CD14-positive monocyte (primary cell): ENCODE data around the gene FGF6. TPM values are rescaled to one million over a fixed set of nuclear protein-coding genes. Genes with fewer than 3 reads are reported as not detected.

ENCODE experiments used
- DNase-seq, 3 donors: peaks; one replicate each; pipeline ENCODE4 v3.0.0-alpha.2; 2011 to 2022
- H2AFZ ChIP-seq: 2 replicates; pipeline ENCODE4 v1.6.0; 2012; ENCODE audit warnings: mild to moderate bottlenecking, low read depth, low read length, inconsistent platforms; ENCODE audit not compliant: insufficient read depth, poor library complexity, severe bottlenecking
- H3K27ac ChIP-seq, 2 donors: 1 replicate in 1 of 2; 2 replicates in 1 of 2; pipeline ENCODE4 v1.5.1; 2012 to 2013; ENCODE audit warnings: low read length in 2 of 2, control low read depth in 1 of 2, inconsistent platforms in 1 of 2, low read depth in 1 of 2, mild to moderate bottlenecking in 1 of 2
- H3K27me3 ChIP-seq, 2 donors: one replicate each; pipeline versions ENCODE4 v1.6.0 to v1.6.1; 2011 to 2013; ENCODE audit warnings: low read length in 2 of 2; ENCODE audit not compliant: control insufficient read depth in 2 of 2, insufficient read depth in 2 of 2
- H3K36me3 ChIP-seq, 2 donors: replicated peaks in 1 of 2; 1 replicate in 1 of 2; 2 replicates in 1 of 2; pipeline versions ENCODE4 v1.5.1 to v1.6.1; 2012 to 2013; ENCODE audit warnings: low read length in 2 of 2, control low read depth in 1 of 2, inconsistent platforms in 1 of 2, mild to moderate bottlenecking in 1 of 2; ENCODE audit not compliant: insufficient read depth in 2 of 2, control insufficient read depth in 1 of 2
- H3K4me1 ChIP-seq, 2 donors: 1 replicate in 1 of 2; 2 replicates in 1 of 2; pipeline versions ENCODE4 v1.5.1 to v1.6.1; 2012 to 2013; ENCODE audit warnings: low read length in 2 of 2, control low read depth in 1 of 2, inconsistent platforms in 1 of 2, mild to moderate bottlenecking in 1 of 2, moderate library complexity in 1 of 2; ENCODE audit not compliant: insufficient read depth in 2 of 2, control insufficient read depth in 1 of 2
- H3K4me2 ChIP-seq: replicated peaks from 2 replicates; pipeline ENCODE3; 2012; ENCODE audit warnings: low read length, moderate library complexity, mild to moderate bottlenecking; ENCODE audit not compliant: poor library complexity, severe bottlenecking; ENCODE audit errors: extremely low read depth
- H3K4me3 ChIP-seq, 3 experiments: fragments of 200-600 bp in 1 of 3; sonication (generic) in 1 of 3; replicated peaks in 1 of 3; 1 replicate in 2 of 3; 2 replicates in 1 of 3; pipeline ENCODE4 v1.5.1; 2011 to 2013; ENCODE audit warnings: low read length in 3 of 3, mild to moderate bottlenecking in 3 of 3, control low read depth in 2 of 3, low read depth in 2 of 3, inconsistent platforms in 1 of 3, moderate library complexity in 1 of 3
- H3K79me2 ChIP-seq: 2 replicates; pipeline ENCODE4 v1.6.0; 2012; ENCODE audit warnings: mild to moderate bottlenecking, control low read depth, inconsistent platforms, low read length, moderate library complexity; ENCODE audit not compliant: insufficient read depth
- H3K9ac ChIP-seq: 2 replicates; pipeline ENCODE4 v1.6.0; 2017; ENCODE audit warnings: low read length, mild to moderate bottlenecking; ENCODE audit not compliant: insufficient read depth, poor library complexity, severe bottlenecking
- H3K9me3 ChIP-seq, 2 donors: replicated peaks in 1 of 2; 1 replicate in 1 of 2; 2 replicates in 1 of 2; pipeline versions ENCODE4 v1.5.1 to v1.6.1; 2012 to 2013; ENCODE audit warnings: low read length in 2 of 2, control low read depth in 1 of 2; ENCODE audit not compliant: control insufficient read depth in 1 of 2, insufficient read depth in 1 of 2
- H4K20me1 ChIP-seq: 2 replicates; pipeline ENCODE4 v1.6.0; 2012; ENCODE audit warnings: mild to moderate bottlenecking, low read length, control low read depth, moderate library complexity; ENCODE audit not compliant: insufficient read depth
- H3K27ac Mint-ChIP-seq, 7 donors: one replicate each; pipeline ENCODE4 v1.8.0; 2020; ENCODE audit warnings: mild to moderate bottlenecking in 7 of 7, mixed read lengths in 7 of 7, moderate library complexity in 6 of 7, inconsistent platforms in 2 of 7
- H3K27me3 Mint-ChIP-seq, 3 donors: one replicate each; pipeline ENCODE4 v1.8.0; 2021 to 2022; ENCODE audit warnings: low read depth in 3 of 3, mild to moderate bottlenecking in 3 of 3, mixed read lengths in 3 of 3, moderate library complexity in 3 of 3, inconsistent platforms in 1 of 3
- H3K36me3 Mint-ChIP-seq, 2 donors: one replicate each; pipeline ENCODE4 v1.8.0; 2020; ENCODE audit warnings: mixed read lengths in 2 of 2, inconsistent platforms in 1 of 2, mild to moderate bottlenecking in 1 of 2
- H3K4me1 Mint-ChIP-seq: one replicate; pipeline ENCODE4 v1.8.0; 2020; ENCODE audit warnings: mild to moderate bottlenecking, mixed read lengths
- H3K4me3 Mint-ChIP-seq, 2 donors: one replicate each; pipeline ENCODE4 v1.8.0; 2020; ENCODE audit warnings: mild to moderate bottlenecking in 2 of 2, mixed read lengths in 2 of 2, moderate library complexity in 1 of 2
- H3K9me3 Mint-ChIP-seq, 7 donors: one replicate each; pipeline ENCODE4 v1.8.0; 2020 to 2022; ENCODE audit warnings: mixed read lengths in 7 of 7, mild to moderate bottlenecking in 6 of 7, moderate library complexity in 6 of 7, inconsistent platforms in 2 of 7
- WGBS: methylation state at CpG from one replicate; pipeline ENCODE4 v1.1.5; 2013; ENCODE audit warnings: missing lambda C conversion rate; ENCODE audit not compliant: insufficient coverage; 5-methylcytosine and 5-hydroxymethylcytosine counted together
- intact Hi-C, 2 donors: fragments of 100-400 bp; cut with micrococcal nuclease; formaldehyde crosslinking; loops; one replicate each; pipeline versions ENCODE4 v1.15.0 to v1.15.1; 2023
- polyA minus RNA-seq: library from RNA; depleted of rRNA, polyadenylated mRNA; stranded (reverse); fragments of >200 nt; gene quantifications from 2 replicates; pipeline ENCODE4 v1.2.3, GENCODE V29; 2012
- polyA plus RNA-seq, 3 donors: library from polyadenylated mRNA; depleted of rRNA in 1 of 3; unstranded in 2 of 3; stranded (reverse) in 1 of 3; fragments of 300-500 nt in 2 of 3; fragments of >200 nt in 1 of 3; fragmentation: Illumina TruSeq in 2 of 3; gene quantifications; 1 replicate in 2 of 3; 2 replicates in 1 of 3; pipeline ENCODE4 v1.2.3, GENCODE V29; 2012 to 2021
- total RNA-seq, 12 experiments: library from RNA in 1 of 12; stranded (reverse) in 1 of 12; fragments of 120-200 nt in 1 of 12; gene quantifications; one replicate each; pipeline ENCODE4 v1.2.4 and lab custom pipeline; 2013 to 2026; ENCODE audit warnings: mixed read lengths in 6 of 12, inconsistent platforms in 1 of 12
- TF ChIP-seq, protein P1 (sequence below): fragments of 200-600 bp; IDR thresholded peaks from one replicate; pipeline ENCODE4 v1.8.0; 2022; ENCODE audit warnings: antibody characterized with exemption, mild to moderate bottlenecking

Gene FGF6, protein sequence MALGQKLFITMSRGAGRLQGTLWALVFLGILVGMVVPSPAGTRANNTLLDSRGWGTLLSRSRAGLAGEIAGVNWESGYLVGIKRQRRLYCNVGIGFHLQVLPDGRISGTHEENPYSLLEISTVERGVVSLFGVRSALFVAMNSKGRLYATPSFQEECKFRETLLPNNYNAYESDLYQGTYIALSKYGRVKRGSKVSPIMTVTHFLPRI
- total RNA-seq (2013), result not detected
- polyA plus RNA-seq (not detected), polyA minus RNA-seq (not detected in 2 replicates), total RNA-seq (lab: John Stamatoyannopoulos, UW) (0 to 0.45 (median 0) reads per million in 11 experiments)

DNA sequence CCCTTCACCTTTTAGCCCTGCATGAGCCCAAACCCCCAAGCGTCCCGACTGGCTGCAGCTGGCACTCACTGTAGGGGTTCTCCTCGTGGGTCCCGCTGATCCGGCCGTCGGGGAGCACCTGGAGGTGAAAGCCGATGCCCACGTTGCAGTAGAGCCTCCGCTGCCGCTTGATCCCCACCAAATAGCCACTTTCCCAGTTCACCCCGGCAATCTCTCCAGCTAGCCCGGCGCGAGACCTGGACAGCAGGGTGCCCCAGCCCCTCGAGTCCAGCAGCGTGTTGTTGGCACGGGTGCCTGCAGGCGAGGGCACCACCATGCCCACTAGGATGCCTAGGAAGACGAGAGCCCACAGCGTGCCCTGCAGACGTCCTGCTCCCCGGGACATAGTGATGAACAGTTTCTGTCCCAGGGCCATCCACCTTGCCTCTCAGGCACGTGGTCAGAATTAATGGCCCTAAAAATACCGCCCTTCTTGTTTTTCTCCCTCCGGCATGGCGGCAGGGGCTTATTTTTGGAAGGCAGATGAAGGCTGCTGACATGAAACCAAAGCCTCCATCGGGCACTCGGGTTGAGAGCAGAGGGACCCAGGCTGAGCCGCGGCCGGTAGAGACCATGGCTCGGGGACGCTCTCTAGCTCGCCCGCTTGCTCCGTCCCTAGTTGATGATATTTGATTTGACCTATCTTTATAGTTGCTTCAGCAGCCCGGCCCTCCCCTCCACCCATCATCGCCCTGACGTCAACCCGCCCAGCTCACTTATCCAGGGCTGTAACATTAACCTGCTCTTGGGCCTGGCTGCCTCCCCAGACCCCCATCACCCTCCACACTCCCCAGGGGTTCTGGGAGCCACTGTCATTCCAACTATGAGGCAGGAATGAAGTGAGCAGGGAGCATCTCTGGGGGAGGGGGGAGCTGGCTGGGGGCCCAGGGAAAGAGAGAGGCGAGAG, at the start of gene FGF6:
FGF6 (minus strand) TSS at position 660 of the 946 bp plus-strand sequence; CDS start at position 415, 245 bp downstream.
- H3K27me3 Mint-ChIP-seq, result peaks cover 14 to 23% (median 22%) of the 10 kb centered on the region in 3 donors
- peaks cover 0 to 2% of the 10 kb centered on the region in 2 donors for H3K36me3 Mint-ChIP-seq
- no peak within 1 kb of the TSS for H3K4me3 Mint-ChIP-seq
- H3K4me1 ChIP-seq, result peaks cover 3 to 12% of the 10 kb centered on the region in 2 donors
- intact Hi-C loops, result no loop called here
- no peak within 1 kb of the TSS for H3K27ac Mint-ChIP-seq
- H3K9me3 Mint-ChIP-seq, result no peaks in the 10 kb centered on the region
- H3K36me3 ChIP-seq, result no peaks in the 10 kb centered on the region
- TF ChIP-seq, protein P1, sequence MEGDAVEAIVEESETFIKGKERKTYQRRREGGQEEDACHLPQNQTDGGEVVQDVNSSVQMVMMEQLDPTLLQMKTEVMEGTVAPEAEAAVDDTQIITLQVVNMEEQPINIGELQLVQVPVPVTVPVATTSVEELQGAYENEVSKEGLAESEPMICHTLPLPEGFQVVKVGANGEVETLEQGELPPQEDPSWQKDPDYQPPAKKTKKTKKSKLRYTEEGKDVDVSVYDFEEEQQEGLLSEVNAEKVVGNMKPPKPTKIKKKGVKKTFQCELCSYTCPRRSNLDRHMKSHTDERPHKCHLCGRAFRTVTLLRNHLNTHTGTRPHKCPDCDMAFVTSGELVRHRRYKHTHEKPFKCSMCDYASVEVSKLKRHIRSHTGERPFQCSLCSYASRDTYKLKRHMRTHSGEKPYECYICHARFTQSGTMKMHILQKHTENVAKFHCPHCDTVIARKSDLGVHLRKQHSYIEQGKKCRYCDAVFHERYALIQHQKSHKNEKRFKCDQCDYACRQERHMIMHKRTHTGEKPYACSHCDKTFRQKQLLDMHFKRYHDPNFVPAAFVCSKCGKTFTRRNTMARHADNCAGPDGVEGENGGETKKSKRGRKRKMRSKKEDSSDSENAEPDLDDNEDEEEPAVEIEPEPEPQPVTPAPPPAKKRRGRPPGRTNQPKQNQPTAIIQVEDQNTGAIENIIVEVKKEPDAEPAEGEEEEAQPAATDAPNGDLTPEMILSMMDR, result no peak
- H3K9ac ChIP-seq, result no peak within 1 kb of the TSS
- 96% methylated on average over 29 of the region's 42 CpGs for WGBS
- no peak within 1 kb of the TSS for H3K27ac ChIP-seq
- H3K4me1 Mint-ChIP-seq, result peaks cover 18% of the 10 kb centered on the region
- peaks cover 0 to 3% of the 10 kb centered on the region in 2 donors for H3K27me3 ChIP-seq
- no peaks in the 10 kb centered on the region for H3K79me2 ChIP-seq
- no peak for DNase-seq
- H3K9me3 ChIP-seq, result no peaks in the 10 kb centered on the region
- H3K4me2 ChIP-seq, result no peak within 1 kb of the TSS
- H4K20me1 ChIP-seq, result no peaks in the 10 kb centered on the region
- no peak within 1 kb of the TSS for H3K4me3 ChIP-seq
- H2AFZ ChIP-seq, result no peak within 1 kb of the TSS

DNA sequence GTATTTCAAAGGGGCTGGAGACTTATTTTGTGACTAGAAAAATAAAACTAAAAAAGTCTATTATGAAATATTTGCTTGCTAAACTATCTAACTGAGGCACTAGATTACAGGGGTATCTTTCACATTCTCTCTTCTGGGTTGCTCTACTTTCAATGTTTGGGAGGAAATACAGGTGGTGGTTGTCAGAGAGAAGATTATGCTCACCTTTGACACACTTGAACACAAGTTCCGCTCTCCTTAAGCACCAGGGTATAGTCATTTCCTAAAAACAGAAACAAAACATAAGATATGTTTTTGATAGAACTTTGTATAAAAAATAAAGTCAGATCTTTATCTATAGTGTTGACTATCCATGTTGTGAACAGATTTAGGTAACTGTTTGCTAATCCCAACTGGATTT, 45.4 kb upstream of the FGF6 start:
- H3K27ac Mint-ChIP-seq, result no peak overlapping the region
- peaks cover 60 to 61% of the 10 kb centered on the region in 2 donors for H3K36me3 Mint-ChIP-seq
- no peak overlapping the region for H3K4me3 Mint-ChIP-seq
- Histone ChIP-seq H3K4me1 (no peaks in the 10 kb centered on the region), H2AFZ (no peak overlapping the region), H3K9me3 (no peaks in the 10 kb centered on the region), H3K4me3 (no peak overlapping the region), H3K9ac (no peak overlapping the region), H4K20me1 (no peaks in the 10 kb centered on the region), H3K27ac (no peak overlapping the region), H3K4me2 (no peak overlapping the region), H3K36me3 (peaks cover 42 to 79% of the 10 kb centered on the region in 2 donors), H3K79me2 (no peaks in the 10 kb centered on the region), H3K27me3 (no peaks in the 10 kb centered on the region)
- H3K9me3 Mint-ChIP-seq, result no peaks in the 10 kb centered on the region
- intact Hi-C loops, result no loop called here
- TF ChIP-seq, protein P1, result no peak
- H3K4me1 Mint-ChIP-seq, result no peaks in the 10 kb centered on the region
- H3K27me3 Mint-ChIP-seq, result peaks cover 0 to 2% (median 0%) of the 10 kb centered on the region in 3 donors
- no CpG with 5 or more reads among the region's 1 CpG for WGBS
- DNase-seq, result no peak
